ENCODE results near the gene PHF14.

DNA sequence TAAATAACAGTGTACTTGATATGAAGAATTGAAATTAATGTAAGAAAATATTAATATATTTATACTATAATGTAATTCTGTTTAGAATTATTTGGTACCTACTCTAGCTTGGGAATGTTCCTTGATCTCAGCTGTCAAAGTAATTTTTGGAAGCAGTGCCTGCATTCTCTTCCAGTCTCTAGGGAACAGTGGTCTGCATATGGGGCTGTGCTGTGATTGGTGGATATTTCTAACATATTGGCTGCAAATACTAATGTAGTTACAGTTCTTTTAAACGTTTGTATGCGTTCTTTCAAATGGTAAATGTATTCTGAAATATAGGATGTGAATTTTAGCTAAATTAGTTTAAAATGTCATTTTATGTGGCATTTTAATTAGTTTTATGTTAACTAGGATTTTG lies 87.2 kb downstream of the PHF14 start:
- TF ChIP-seq EZH2phosphoT487 (IDR thresholded peaks at IDR 0.05; ENCODE audit: low read length): no peak
- TF ChIP-seq, protein P1, sequence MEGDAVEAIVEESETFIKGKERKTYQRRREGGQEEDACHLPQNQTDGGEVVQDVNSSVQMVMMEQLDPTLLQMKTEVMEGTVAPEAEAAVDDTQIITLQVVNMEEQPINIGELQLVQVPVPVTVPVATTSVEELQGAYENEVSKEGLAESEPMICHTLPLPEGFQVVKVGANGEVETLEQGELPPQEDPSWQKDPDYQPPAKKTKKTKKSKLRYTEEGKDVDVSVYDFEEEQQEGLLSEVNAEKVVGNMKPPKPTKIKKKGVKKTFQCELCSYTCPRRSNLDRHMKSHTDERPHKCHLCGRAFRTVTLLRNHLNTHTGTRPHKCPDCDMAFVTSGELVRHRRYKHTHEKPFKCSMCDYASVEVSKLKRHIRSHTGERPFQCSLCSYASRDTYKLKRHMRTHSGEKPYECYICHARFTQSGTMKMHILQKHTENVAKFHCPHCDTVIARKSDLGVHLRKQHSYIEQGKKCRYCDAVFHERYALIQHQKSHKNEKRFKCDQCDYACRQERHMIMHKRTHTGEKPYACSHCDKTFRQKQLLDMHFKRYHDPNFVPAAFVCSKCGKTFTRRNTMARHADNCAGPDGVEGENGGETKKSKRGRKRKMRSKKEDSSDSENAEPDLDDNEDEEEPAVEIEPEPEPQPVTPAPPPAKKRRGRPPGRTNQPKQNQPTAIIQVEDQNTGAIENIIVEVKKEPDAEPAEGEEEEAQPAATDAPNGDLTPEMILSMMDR (IDR thresholded peaks at IDR 0.05; ENCODE audit: low read length): no peak
- TF ChIP-seq EZH2 (optimal IDR thresholded peaks at IDR 0.05; ENCODE audit: low read depth, low read length): no peak

All from MM.1S (cell line).